Cerebellar nuclear complex (tissue), 1 donor: ENCODE data around the gene RNF19B.
"Not testable (repeated sequence)": the region's sequence is repeated elsewhere in the genome, so short reads cannot be mapped to it uniquely, and the experiment has no call there.

Experiments
- DNase-seq, 2 experiments: peaks; one replicate each; lab custom pipeline; 2025; lab: John Stamatoyannopoulos, UW

Gene RNF19B

GRCh38 chr1:32928715-32929114 lies 35.9 kb downstream of the RNF19B start:
- no peak for DNase-seq

DNA sequence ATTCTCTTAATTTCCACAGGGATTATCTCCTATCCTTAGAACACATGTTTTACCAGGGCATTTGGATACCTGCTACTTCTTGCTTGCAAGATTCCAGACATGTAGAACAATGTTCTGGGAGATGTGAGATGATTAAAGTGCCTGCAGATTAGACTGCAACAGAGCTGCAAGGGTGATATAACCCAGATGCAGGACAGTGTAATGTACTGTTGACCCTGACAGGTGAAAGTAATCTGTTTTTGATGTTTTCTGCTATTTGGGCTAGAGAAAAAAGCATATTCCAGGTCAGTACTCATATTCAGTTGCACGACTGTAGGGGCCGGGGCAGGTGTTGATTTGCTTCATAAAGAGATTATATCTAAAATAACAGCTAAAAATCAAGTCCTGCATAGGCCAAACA lies 36.3 kb downstream of the RNF19B start:
- no peak for DNase-seq

GRCh38 chr1:32927441-32927840 lies 37.2 kb downstream of the RNF19B start:
- DNase-seq, result no peak

GRCh38 chr1:32926562-32926961 lies 38.0 kb downstream of the RNF19B start:
- no peak for DNase-seq

- no peak for DNase-seq
Measured at GRCh38 chr1:32925403-32926162, 39.0 kb downstream of the RNF19B start.

DNA sequence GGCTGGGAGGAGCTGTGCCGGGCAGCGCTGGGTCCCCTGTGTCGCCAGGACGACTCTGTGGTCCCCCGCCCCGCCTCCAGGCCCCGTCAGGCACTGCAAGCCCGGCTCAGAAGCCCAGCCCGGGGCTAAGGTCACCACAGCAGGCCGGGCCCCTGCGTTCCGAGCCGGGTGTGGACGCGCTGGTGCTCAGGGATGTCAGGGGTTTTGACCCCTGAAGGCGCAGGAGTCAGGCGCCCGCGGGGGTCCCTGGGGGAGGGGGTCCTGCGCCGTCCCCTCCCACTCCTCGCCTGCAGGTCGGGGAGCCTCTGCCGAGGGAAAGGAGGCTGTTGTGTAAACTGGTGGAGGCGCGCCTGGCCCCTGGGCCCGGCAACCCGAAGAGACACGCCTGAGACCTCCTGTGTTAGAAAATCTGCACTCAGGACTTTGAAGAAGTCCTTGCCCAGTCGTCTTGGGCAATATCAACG lies 39.7 kb downstream of the RNF19B start:
- no peak for DNase-seq

DNA sequence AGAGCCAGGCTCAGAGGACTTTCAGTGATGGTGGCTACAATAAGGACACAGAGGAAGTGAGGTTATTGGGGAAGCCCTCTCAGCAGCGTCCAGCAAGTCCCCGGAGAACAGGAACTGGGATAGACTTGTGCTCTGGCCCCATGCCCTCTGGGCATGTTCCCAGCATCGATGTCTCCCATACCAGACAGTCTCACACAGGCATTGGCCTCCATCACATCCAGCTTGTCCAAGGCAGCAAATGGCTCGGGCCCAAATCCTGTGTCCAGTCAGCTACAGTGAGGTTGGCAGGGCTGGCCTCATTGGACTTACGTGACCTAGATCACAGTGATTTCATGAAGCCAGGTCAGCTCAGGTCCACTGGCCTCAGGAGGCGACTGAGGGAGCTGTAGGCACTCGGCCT lies 43.8 kb downstream of the RNF19B start:
- DNase-seq, result peak; percentile 18 to 76

GRCh38 chr1:32919811-32920733 lies 44.5 kb downstream of the RNF19B start:
- DNase-seq, result no peak

DNA sequence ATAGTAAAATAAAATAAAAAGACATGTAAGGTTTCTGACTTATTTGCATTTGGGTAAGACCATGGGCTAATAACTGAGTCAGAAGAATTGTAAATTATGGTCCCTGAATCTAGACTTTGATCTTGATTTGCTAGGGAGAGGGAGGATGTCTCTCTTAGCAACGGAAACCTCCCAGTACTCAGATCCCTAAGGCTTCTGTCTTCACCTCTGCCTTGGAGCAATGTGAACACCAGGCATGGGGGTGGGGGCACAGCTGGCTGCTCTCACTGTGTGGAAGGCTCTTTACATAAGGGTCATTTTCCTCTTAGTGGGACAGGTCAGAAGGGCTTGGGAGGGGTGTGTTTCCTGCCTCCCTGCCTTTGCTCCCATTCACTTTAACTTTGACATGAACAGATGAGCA lies 46.4 kb downstream of the RNF19B start:
- DNase-seq, result no peak

- DNase-seq, result no peak
Measured at GRCh38 chr1:32917521-32917920, 47.1 kb downstream of the RNF19B start.

DNA sequence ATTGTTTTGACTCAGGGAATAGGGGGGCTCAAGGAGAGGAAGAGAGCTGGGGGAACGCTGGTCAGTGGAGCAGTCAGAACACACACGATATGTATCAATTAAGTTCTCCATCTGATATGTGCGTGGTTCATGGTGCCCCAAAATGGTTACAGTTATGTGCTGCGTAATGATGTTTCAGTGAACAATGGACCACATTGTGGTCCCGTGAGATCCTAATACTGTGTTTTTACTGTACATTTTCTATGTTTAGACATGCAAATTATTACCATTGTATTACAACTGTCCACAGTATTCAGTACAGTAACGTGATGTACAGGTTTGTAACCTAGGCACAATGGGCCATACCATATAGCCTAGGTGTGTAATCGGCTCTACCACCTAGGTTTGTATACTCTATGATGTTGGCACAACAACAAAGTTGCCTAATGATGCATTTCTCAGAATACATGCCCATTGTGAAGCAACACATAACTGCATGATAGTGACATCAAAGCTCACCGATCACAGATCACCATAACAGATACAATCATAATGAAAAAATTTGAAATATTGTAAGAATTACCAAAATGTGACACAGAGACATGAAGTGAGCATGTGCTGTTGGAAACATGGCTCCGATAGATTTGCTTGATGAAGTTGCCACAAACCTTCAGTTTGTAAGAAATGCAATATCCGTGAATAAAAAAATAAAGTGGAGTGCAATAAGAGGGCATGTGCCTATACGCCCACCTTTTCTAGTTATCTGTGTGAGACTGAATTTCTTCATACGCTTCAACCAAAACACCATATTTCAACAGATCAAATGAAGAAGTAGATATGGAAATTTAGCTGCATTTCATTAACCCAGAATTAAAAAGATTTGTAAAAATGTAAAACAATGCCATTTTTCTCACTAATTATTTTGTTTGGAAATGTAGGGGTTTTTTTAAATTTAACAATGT lies 48.6 kb downstream of the RNF19B start:
- no peak for DNase-seq

DNA sequence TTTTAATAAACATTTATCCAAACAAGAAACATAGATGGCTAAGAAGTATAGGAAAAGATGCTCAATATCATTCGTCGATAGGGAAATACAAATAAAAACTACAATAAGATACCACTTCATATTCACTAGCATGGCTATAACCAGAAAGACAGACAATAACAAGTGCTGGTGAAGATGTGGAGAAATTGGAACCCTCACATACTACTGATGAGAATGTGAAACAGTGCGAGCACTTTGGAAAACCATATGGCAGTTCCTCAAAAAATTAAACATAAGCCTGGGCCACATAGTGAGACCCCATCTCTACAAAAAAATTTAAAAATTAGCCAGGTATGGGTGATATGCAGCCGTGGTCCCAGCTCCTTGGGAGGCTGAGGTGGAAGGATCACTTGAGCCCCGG lies 54.3 kb downstream of the RNF19B start:
- DNase-seq, result no peak

GRCh38 chr1:32907435-32907834 lies 57.2 kb downstream of the RNF19B start:
- DNase-seq, result no peak

GRCh38 chr1:32906654-32907053 lies 58.0 kb downstream of the RNF19B start:
- no peak for DNase-seq

GRCh38 chr1:32905588-32905987 lies 59.0 kb downstream of the RNF19B start:
- DNase-seq, result not testable (repeated sequence)

GRCh38 chr1:32904797-32905196 lies 59.8 kb downstream of the RNF19B start:
- no peak for DNase-seq

- DNase-seq, result no peak
Measured at GRCh38 chr1:32903991-32904785, 60.4 kb downstream of the RNF19B start.

GRCh38 chr1:32902535-32902920 lies 62.1 kb downstream of the RNF19B start:
- no peak for DNase-seq

DNA sequence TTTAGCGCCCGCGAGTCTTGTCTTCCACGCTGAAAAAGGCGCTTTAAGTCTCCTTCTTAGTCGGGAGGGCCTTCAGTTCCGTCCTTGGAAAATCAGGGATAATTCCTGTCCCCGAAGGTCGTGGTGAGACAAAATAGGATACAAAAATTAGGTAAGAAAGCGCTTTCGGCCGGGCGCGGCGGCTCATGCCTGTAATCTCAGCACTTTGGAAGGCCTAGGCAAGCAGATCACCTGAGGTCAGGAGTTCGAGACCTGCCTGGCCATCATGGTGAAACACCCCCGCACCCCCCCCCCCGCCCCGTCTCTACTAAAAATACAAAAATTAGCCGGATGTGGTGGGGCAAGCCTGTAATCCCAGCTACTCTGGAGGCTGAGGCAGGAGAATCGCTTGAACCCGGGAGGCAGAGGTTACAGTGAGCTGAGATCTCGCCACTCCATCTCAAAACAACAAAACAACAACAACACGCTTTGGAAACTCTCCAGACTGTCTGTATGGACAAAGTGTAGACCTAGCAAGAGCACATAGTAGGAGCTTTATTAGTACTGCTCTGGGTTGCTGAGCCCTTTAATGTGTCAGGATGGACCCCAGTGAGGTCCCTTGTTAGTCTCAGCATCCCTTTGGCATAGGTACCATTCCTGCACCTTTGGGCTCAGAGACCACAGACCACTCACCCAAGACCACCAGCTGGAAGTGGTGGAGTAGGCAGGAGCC lies 62.6 kb downstream of the RNF19B start:
- DNase-seq, result no peak
